K562 (cell line): ENCODE measurements around the gene BBS1.

Experiments
- FOXM1 ChIP-seq, 2 experiments: fragments of 450-650 bp in 1 of 2; sonication (generic) in 1 of 2; formaldehyde crosslinking in 1 of 2; IDR thresholded peaks; 2 replicates each; pipeline versions ENCODE4 v1.6.1 to v1.9.0; 2017 to 2022; ENCODE audit warnings: low read depth in 2 of 2, mild to moderate bottlenecking in 2 of 2, missing genetic modification reagents in 1 of 2, moderate library complexity in 1 of 2
- L3MBTL2 ChIP-seq: fragments of 450-650 bp; IDR thresholded peaks from 2 replicates; pipeline ENCODE4 v1.6.1; 2016; ENCODE audit warnings: mild to moderate bottlenecking, moderate library complexity
- U2AF1 ChIP-seq: fragments of 200-400 bp; formaldehyde crosslinking; optimal IDR thresholded peaks from 2 replicates; pipeline ENCODE3; 2017; ENCODE audit warnings: mild to moderate bottlenecking, low read depth, low read length, moderate library complexity
- ZNF143 ChIP-seq: sonication (generic); formaldehyde crosslinking; IDR thresholded peaks from 2 replicates; pipeline ENCODE4 v1.9.0; 2022; ENCODE audit warnings: mild to moderate bottlenecking, missing genetic modification reagents
- TF ChIP-seq, protein P1 (sequence below): sonication (generic); formaldehyde crosslinking; IDR thresholded peaks from 2 replicates; pipeline ENCODE4 v1.8.1; 2023; ENCODE audit warnings: mild to moderate bottlenecking, missing genetic modification reagents
- TF ChIP-seq, protein P2 (sequence below): fragments of 450-650 bp; conservative IDR thresholded peaks from 2 replicates; pipeline ENCODE4 v1.6.1; 2016; ENCODE audit warnings: missing genetic modification characterization, low read depth, mild to moderate bottlenecking, control low read depth, missing compliant biosample characterization

DNA sequence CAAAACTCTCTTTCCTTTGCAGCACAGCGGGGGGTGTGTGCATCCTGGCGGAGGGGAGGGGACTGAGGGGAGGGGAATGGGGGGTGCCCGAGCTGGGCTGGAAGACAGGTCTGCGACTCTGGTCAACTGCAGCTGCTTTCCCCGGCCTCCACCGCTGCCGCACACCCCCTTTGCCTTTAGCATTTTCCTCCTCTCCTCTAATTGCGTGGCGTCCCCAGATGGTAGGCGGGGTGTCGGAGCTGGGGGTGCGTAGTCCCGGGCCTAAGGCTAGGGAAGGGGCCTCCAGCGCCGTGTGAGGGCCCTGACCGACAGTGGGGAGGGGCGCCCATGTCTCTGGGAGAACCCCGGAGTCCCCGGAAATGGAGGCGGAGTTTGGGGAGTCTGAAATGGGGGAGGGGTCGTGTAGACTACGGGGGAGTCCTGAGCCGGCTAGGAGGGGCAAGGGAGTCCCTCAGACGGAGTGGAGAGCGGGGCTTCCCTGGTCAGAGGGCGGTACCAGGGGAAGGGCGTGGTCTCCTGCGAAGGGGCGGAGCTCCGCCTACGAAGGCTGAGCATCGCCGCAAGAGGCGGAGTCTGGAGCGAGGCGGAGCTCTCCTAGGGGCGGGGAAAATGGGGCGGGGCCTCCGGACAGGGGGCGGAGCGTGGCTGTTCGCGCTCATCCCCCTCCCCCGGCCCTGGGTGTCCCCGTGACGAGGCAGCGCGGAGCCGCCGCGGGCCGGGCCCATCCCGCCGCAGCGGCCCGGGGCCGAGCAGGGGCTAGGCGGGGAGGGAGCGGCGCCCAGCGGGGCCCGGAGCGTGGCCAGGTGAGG is 44.0 kb upstream of the BBS1 start, which contains the start of gene PELI3:
- no peak for TF ChIP-seq L3MBTL2
- no peak for TF ChIP-seq U2AF1
- no peak for TF ChIP-seq FOXM1 (IDR thresholded peaks at IDR 0.05; ENCODE audit: low read depth)
- TF ChIP-seq FOXM1 (CRISPR knock-in tag; IDR thresholded peaks at IDR 0.05; ENCODE audit: low read depth): no peak
- no peak for TF ChIP-seq ZNF143 (CRISPR knock-in tag)
- TF ChIP-seq, protein P1, sequence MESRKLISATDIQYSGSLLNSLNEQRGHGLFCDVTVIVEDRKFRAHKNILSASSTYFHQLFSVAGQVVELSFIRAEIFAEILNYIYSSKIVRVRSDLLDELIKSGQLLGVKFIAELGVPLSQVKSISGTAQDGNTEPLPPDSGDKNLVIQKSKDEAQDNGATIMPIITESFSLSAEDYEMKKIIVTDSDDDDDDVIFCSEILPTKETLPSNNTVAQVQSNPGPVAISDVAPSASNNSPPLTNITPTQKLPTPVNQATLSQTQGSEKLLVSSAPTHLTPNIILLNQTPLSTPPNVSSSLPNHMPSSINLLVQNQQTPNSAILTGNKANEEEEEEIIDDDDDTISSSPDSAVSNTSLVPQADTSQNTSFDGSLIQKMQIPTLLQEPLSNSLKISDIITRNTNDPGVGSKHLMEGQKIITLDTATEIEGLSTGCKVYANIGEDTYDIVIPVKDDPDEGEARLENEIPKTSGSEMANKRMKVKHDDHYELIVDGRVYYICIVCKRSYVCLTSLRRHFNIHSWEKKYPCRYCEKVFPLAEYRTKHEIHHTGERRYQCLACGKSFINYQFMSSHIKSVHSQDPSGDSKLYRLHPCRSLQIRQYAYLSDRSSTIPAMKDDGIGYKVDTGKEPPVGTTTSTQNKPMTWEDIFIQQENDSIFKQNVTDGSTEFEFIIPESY (CRISPR knock-in tag): no peak
- TF ChIP-seq, protein P2, sequence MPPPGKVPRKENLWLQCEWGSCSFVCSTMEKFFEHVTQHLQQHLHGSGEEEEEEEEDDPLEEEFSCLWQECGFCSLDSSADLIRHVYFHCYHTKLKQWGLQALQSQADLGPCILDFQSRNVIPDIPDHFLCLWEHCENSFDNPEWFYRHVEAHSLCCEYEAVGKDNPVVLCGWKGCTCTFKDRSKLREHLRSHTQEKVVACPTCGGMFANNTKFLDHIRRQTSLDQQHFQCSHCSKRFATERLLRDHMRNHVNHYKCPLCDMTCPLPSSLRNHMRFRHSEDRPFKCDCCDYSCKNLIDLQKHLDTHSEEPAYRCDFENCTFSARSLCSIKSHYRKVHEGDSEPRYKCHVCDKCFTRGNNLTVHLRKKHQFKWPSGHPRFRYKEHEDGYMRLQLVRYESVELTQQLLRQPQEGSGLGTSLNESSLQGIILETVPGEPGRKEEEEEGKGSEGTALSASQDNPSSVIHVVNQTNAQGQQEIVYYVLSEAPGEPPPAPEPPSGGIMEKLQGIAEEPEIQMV (tag): no peak
